ENCODE measurements around the gene PBXIP1. TPM values are rescaled to one million over a fixed set of nuclear protein-coding genes. Genes with fewer than 3 reads are reported as not detected.

The PBXIP1 gene
- total RNA-seq, 1 experiment from 2014 or later = 11.3 TPM

- peaks cover 24% of the 10 kb centered on the region for H3K27me3 Mint-ChIP-seq (ENCODE audit: insufficient read depth, unreplicated experiment)
- H3K4me3 Mint-ChIP-seq (ENCODE audit: unreplicated experiment) = no peak overlapping the region
- POLR2A ChIA-PET = no interaction called here
- CTCF ChIA-PET = interaction anchor here (0.6 to 1.5 kb wide), 3 partner anchors 141 to 736 kb away, joined by 3 to 4 read pairs (median 3); no protein-coding TSS in a partner anchor
- no TSS peak for BruUV-seq (replicated peaks)
- TF ChIP-seq CTCF (IDR thresholded peaks at IDR 0.05; ENCODE audit: unreplicated experiment) = no peak
- no peak overlapping the region for H3K27ac Mint-ChIP-seq (ENCODE audit: low read depth, unreplicated experiment)
- intact Hi-C loops (cut with micrococcal nuclease) = no loop called here
- no peak for DNase-seq (ENCODE audit: unreplicated experiment)
- H3K9me3 Mint-ChIP-seq (ENCODE audit: unreplicated experiment) = no peaks in the 10 kb centered on the region
- H3K36me3 Mint-ChIP-seq (ENCODE audit: insufficient read depth, unreplicated experiment) = no peaks in the 10 kb centered on the region
- no peaks in the 10 kb centered on the region for H3K4me1 Mint-ChIP-seq (ENCODE audit: insufficient read depth, unreplicated experiment)
Measured at GRCh38 chr1:154901591-154901990, 54.3 kb downstream of the PBXIP1 start.

- ChIA-PET POLR2A (no interaction called here), CTCF (no interaction called here)
- DNase-seq (ENCODE audit: unreplicated experiment) = no peak
- Mint-ChIP-seq H3K36me3 (ENCODE audit: insufficient read depth, unreplicated experiment) (no peaks in the 10 kb centered on the region), H3K9me3 (ENCODE audit: unreplicated experiment) (no peaks in the 10 kb centered on the region), H3K27ac (ENCODE audit: low read depth, unreplicated experiment) (no peak overlapping the region), H3K4me3 (ENCODE audit: unreplicated experiment) (no peak overlapping the region), H3K27me3 (ENCODE audit: insufficient read depth, unreplicated experiment) (peaks cover 39% of the 10 kb centered on the region), H3K4me1 (ENCODE audit: insufficient read depth, unreplicated experiment) (no peaks in the 10 kb centered on the region)
- intact Hi-C loops (cut with micrococcal nuclease) = no loop called here
- BruUV-seq (replicated peaks) = no TSS peak
- TF ChIP-seq CTCF (IDR thresholded peaks at IDR 0.05; ENCODE audit: unreplicated experiment) = no peak
Measured at GRCh38 chr1:154899041-154899440, 56.9 kb downstream of the PBXIP1 start.

GRCh38 chr1:154896771-154897286, 59.1 kb downstream of the PBXIP1 start:
- CTCF ChIA-PET = interaction anchor here (0.6 to 2.6 kb wide), 6 partner anchors 15 to 822 kb away, joined by 3 to 9 read pairs (median 4); no protein-coding TSS in a partner anchor
- intact Hi-C loops (cut with micrococcal nuclease) = no loop called here
- Mint-ChIP-seq H3K27me3 (ENCODE audit: insufficient read depth, unreplicated experiment) (peaks cover 42% of the 10 kb centered on the region), H3K27ac (ENCODE audit: low read depth, unreplicated experiment) (no peak overlapping the region), H3K9me3 (ENCODE audit: unreplicated experiment) (no peaks in the 10 kb centered on the region), H3K4me3 (ENCODE audit: unreplicated experiment) (no peak overlapping the region), H3K36me3 (ENCODE audit: insufficient read depth, unreplicated experiment) (no peaks in the 10 kb centered on the region), H3K4me1 (ENCODE audit: insufficient read depth, unreplicated experiment) (no peaks in the 10 kb centered on the region)
- no TSS peak for BruUV-seq (replicated peaks)
- POLR2A ChIA-PET = interaction anchor here (0.7 kb wide), 1 partner anchor 41 kb away, joined by 3 read pairs; no protein-coding TSS in a partner anchor
- no peak for DNase-seq (ENCODE audit: unreplicated experiment)
- no peak for TF ChIP-seq CTCF (IDR thresholded peaks at IDR 0.05; ENCODE audit: unreplicated experiment)

- BruUV-seq (replicated peaks) = no TSS peak
- intact Hi-C loops (cut with micrococcal nuclease) = no loop called here
Measured at GRCh38 chr1:154895798-154896197, 60.1 kb downstream of the PBXIP1 start.

More at GRCh38 chr1:154895798-154896197, 60.1 kb downstream of the PBXIP1 start:
- H3K27me3 Mint-ChIP-seq (ENCODE audit: insufficient read depth, unreplicated experiment) = peaks cover 53% of the 10 kb centered on the region
- H3K4me3 Mint-ChIP-seq (ENCODE audit: unreplicated experiment) = no peak overlapping the region
- H3K9me3 Mint-ChIP-seq (ENCODE audit: unreplicated experiment) = no peaks in the 10 kb centered on the region
- no peak overlapping the region for H3K27ac Mint-ChIP-seq (ENCODE audit: low read depth, unreplicated experiment)
- H3K4me1 Mint-ChIP-seq (ENCODE audit: insufficient read depth, unreplicated experiment) = no peaks in the 10 kb centered on the region
- H3K36me3 Mint-ChIP-seq (ENCODE audit: insufficient read depth, unreplicated experiment) = no peaks in the 10 kb centered on the region
- no peak for TF ChIP-seq CTCF (IDR thresholded peaks at IDR 0.05; ENCODE audit: unreplicated experiment)
- no peak for DNase-seq (ENCODE audit: unreplicated experiment)
- ChIA-PET CTCF (interaction anchor here (0.6 to 2.6 kb wide), 8 partner anchors 14 to 415 kb away, joined by 3 to 9 read pairs (median 4); no protein-coding TSS in a partner anchor), POLR2A (interaction anchor here (0.6 kb wide), 3 partner anchors 23 to 1833 kb away, joined by 3 to 4 read pairs (median 3); partner anchors contain the start of gene ISG20L2)

Small RNA genes within 50 kb of the gene (microRNA-seq; reads per million reads assigned to microRNA genes)
- not detected for gene MIR4258

Other genes starting within 250 kb of the PBXIP1 start
- gene KCNN3, start 85.8 kb downstream of the PBXIP1 start, total RNA-seq (2022) = 0.07 TPM in 1 of 2 replicates, not detected in the other
- gene PMVK, start 19.4 kb downstream of the PBXIP1 start, total RNA-seq (2022) = 57.7 and 68.9 TPM in 2 replicates
- 32.1 and 35.9 TPM in 2 replicates for gene PYGO2, start 5.7 kb upstream of the PBXIP1 start, total RNA-seq (2022)
- 667 and 885 TPM in 2 replicates for gene SHC1, start 14.6 kb upstream of the PBXIP1 start, total RNA-seq (2022)
- gene CKS1B, start 18.6 kb upstream of the PBXIP1 start, total RNA-seq (2022) = 285 and 289 TPM in 2 replicates
- gene FLAD1, start 27.2 kb upstream of the PBXIP1 start, total RNA-seq (2022) = 65.4 and 91.1 TPM in 2 replicates
- gene LENEP, start 37.5 kb upstream of the PBXIP1 start, total RNA-seq (2022) = 0.83 TPM in 1 of 2 replicates, not detected in the other
- 169 and 175 TPM in 2 replicates for gene ZBTB7B, start 46.7 kb upstream of the PBXIP1 start, total RNA-seq (2022)
- gene DCST2, start 77.7 kb upstream of the PBXIP1 start, total RNA-seq (2022) = 0.91 and 1.8 TPM in 2 replicates
- gene DCST1, start 77.7 kb upstream of the PBXIP1 start, total RNA-seq (2022) = 0.21 and 0.42 TPM in 2 replicates
- gene ADAM15, start 95.2 kb upstream of the PBXIP1 start, total RNA-seq (2022) = 385 and 456 TPM in 2 replicates
- 7.4 and 9.5 TPM in 2 replicates for gene EFNA4, start 107.6 kb upstream of the PBXIP1 start, total RNA-seq (2022)
- 1.6 and 1.7 TPM in 2 replicates for gene EFNA3, start 122.7 kb upstream of the PBXIP1 start, total RNA-seq (2022)
- gene EFNA1, start 171.8 kb upstream of the PBXIP1 start, total RNA-seq (2022) = 38.9 and 42.3 TPM in 2 replicates
- gene SLC50A1, start 179.8 kb upstream of the PBXIP1 start, total RNA-seq (2022) = 91.2 and 97.8 TPM in 2 replicates
- gene DPM3, start 184.4 kb upstream of the PBXIP1 start, total RNA-seq (2022) = 79.7 and 86.4 TPM in 2 replicates
- gene KRTCAP2, start 217.2 kb upstream of the PBXIP1 start, total RNA-seq (2022) = 313 and 383 TPM in 2 replicates
- gene TRIM46, start 217.8 kb upstream of the PBXIP1 start, total RNA-seq (2022) = 0.21 and 0.32 TPM in 2 replicates